H1 (cell line): Measurements from ENCODE around the gene RAB21. TPM values are rescaled to one million over a fixed set of nuclear protein-coding genes. Genes with fewer than 3 reads are reported as not detected.

Experiments
- CTCF ChIA-PET: fragments of 300-600 bp; sonication (Branson Sonifier 250); formaldehyde crosslinking; loops from one replicate; lab custom pipeline; 2021; ENCODE audit not compliant: partially characterized antibody; lab: Charles Lee
- POLR2A ChIA-PET: fragments of 300-600 bp; sonication (Branson Sonifier 250); formaldehyde crosslinking; loops from one replicate; lab custom pipeline; 2021; ENCODE audit warnings: inconsistent platforms; ENCODE audit not compliant: partially characterized antibody; lab: Charles Lee
- DNase-seq, 2 experiments: peaks; one replicate each; pipeline versions ENCODE4 v3.0.0 to v3.0.0-alpha.2; 2010 to 2022; ENCODE audit warnings: low spot score in 2 of 2, low read depth in 1 of 2, mixed read lengths in 1 of 2
- FAIRE-seq: peaks from 2 replicates; lab custom pipeline; 2011; peaks lifted over from hg19 to GRCh38; lab: Jason Lieb, UNC
- H2AFZ ChIP-seq: 2 replicates; pipeline ENCODE4 v1.8.1; 2012; ENCODE audit warnings: low read length, inconsistent platforms
- H2AK5ac ChIP-seq: 2 replicates; pipeline ENCODE4 v1.6.1; 2013; ENCODE audit warnings: low read depth, low read length
- H2BK120ac ChIP-seq: replicated peaks from 2 replicates; pipeline ENCODE3; 2013; ENCODE audit warnings: low read depth, low read length, inconsistent platforms
- H2BK12ac ChIP-seq: 2 replicates; pipeline ENCODE4 v1.6.1; 2013; ENCODE audit warnings: low read depth, low read length
- H2BK15ac ChIP-seq: 2 replicates; pipeline ENCODE4 v1.6.1; 2013; ENCODE audit warnings: low read length
- H2BK20ac ChIP-seq: 2 replicates; pipeline ENCODE4 v1.6.1; 2013; ENCODE audit warnings: low read length
- H2BK5ac ChIP-seq: 2 replicates; pipeline ENCODE4 v1.6.1; 2013; ENCODE audit warnings: low read depth, low read length
- H3K14ac ChIP-seq: 2 replicates; pipeline ENCODE4 v1.6.1; 2013; ENCODE audit warnings: inconsistent platforms; ENCODE audit not compliant: insufficient read length
- H3K18ac ChIP-seq: 2 replicates; pipeline ENCODE4 v1.6.1; 2013; ENCODE audit warnings: low read length; ENCODE audit errors: extremely low read depth
- H3K23ac ChIP-seq: 2 replicates; pipeline ENCODE4 v1.6.1; 2013; ENCODE audit warnings: inconsistent platforms; ENCODE audit not compliant: insufficient read length
- H3K23me2 ChIP-seq: 2 replicates; pipeline ENCODE4 v1.6.1; 2013; ENCODE audit warnings: low read depth, low read length
- H3K27ac ChIP-seq: 2 replicates; pipeline ENCODE4 v1.6.1; 2011; ENCODE audit warnings: low read depth, low read length, inconsistent platforms
- H3K27me3 ChIP-seq, 4 experiments: replicated peaks in 1 of 4; 1 replicate in 1 of 4; 2 replicates in 3 of 4; pipeline versions ENCODE4 v1.6.1 to v1.8.1; 2011 to 2013; ENCODE audit warnings: low read length in 3 of 4, mild to moderate bottlenecking in 3 of 4, inconsistent platforms in 2 of 4, mixed read lengths in 2 of 4, moderate library complexity in 1 of 4; ENCODE audit not compliant: control insufficient read depth in 3 of 4, insufficient read depth in 3 of 4; ENCODE audit errors: extremely low read depth in 1 of 4
- H3K36me3 ChIP-seq, 4 experiments: 2 replicates each; pipeline versions ENCODE4 v1.6.1 to v1.8.1; 2011 to 2013; ENCODE audit warnings: mild to moderate bottlenecking in 4 of 4, low read length in 3 of 4, moderate library complexity in 2 of 4, control low read depth in 1 of 4, inconsistent platforms in 1 of 4; ENCODE audit not compliant: insufficient read depth in 4 of 4, control insufficient read depth in 2 of 4
- H3K4ac ChIP-seq: replicated peaks from 2 replicates; pipeline ENCODE3; 2013; ENCODE audit warnings: low read length, low read depth, mixed read lengths, inconsistent platforms; ENCODE audit not compliant: insufficient read length
- H3K4me1 ChIP-seq, 4 experiments: replicated peaks in 1 of 4; 1 replicate in 1 of 4; 2 replicates in 3 of 4; pipeline versions ENCODE4 v1.6.1 to v1.8.1; 2011 to 2013; ENCODE audit warnings: low read length in 3 of 4, inconsistent platforms in 2 of 4, mixed read lengths in 1 of 4; ENCODE audit not compliant: insufficient read depth in 4 of 4, control insufficient read depth in 3 of 4
- H3K4me2 ChIP-seq, 2 experiments: 2 replicates each; pipeline versions ENCODE4 v1.6.1 to v1.8.1; 2011 to 2013; ENCODE audit warnings: low read depth in 2 of 2, low read length in 2 of 2, control low read depth in 1 of 2, inconsistent platforms in 1 of 2, mild to moderate bottlenecking in 1 of 2; ENCODE audit not compliant: insufficient read depth in 1 of 2
- H3K4me3 ChIP-seq, 4 experiments: fragments of 200-600, 300-600 bp in 1 of 4; sonication (generic), shearing (Covaris generic), sonication (Bioruptor Twin) in 1 of 4; 2 replicates each; pipeline versions ENCODE4 v1.5.1 to v1.8.1; 2011 to 2016; ENCODE audit warnings: low read length in 4 of 4, low read depth in 3 of 4, control low read depth in 2 of 4, inconsistent platforms in 2 of 4, mild to moderate bottlenecking in 2 of 4, mixed read lengths in 1 of 4, moderate library complexity in 1 of 4; ENCODE audit not compliant: insufficient read depth in 2 of 4; ENCODE audit errors: extremely low read depth in 1 of 4
- H3K56ac ChIP-seq: replicated peaks from 2 replicates; pipeline ENCODE3; 2013; ENCODE audit warnings: low read depth, mild to moderate bottlenecking, mixed read lengths, low read length, inconsistent platforms; ENCODE audit not compliant: insufficient read length
- H3K79me1 ChIP-seq: 2 replicates; pipeline ENCODE4 v1.6.1; 2013; ENCODE audit warnings: low read depth, low read length, control low read depth
- H3K79me2 ChIP-seq, 2 experiments: 2 replicates each; pipeline versions ENCODE4 v1.6.1 to v1.8.1; 2012 to 2013; ENCODE audit warnings: low read length in 2 of 2, mild to moderate bottlenecking in 2 of 2, inconsistent platforms in 1 of 2; ENCODE audit not compliant: insufficient read depth in 2 of 2, control insufficient read depth in 1 of 2
- H3K9ac ChIP-seq, 4 experiments: replicated peaks in 1 of 4; 1 replicate in 1 of 4; 2 replicates in 3 of 4; pipeline versions ENCODE4 v1.6.1 to v1.8.1; 2011 to 2013; ENCODE audit warnings: low read depth in 3 of 4, low read length in 3 of 4, control low read depth in 2 of 4, mild to moderate bottlenecking in 2 of 4, moderate library complexity in 2 of 4, inconsistent platforms in 1 of 4; ENCODE audit errors: extremely low read depth in 1 of 4
- H3K9me3 ChIP-seq, 2 experiments: 2 replicates each; pipeline versions ENCODE4 v1.6.1 to v1.8.1; 2012 to 2013; ENCODE audit warnings: mild to moderate bottlenecking in 2 of 2, moderate library complexity in 2 of 2, control low read depth in 1 of 2, inconsistent platforms in 1 of 2, low read depth in 1 of 2, low read length in 1 of 2, mixed read lengths in 1 of 2; ENCODE audit not compliant: insufficient read depth in 2 of 2
- H4K20me1 ChIP-seq, 2 experiments: replicated peaks in 1 of 2; 2 replicates each; pipeline versions ENCODE3 to v1.8.1; 2011 to 2013; ENCODE audit warnings: inconsistent platforms in 2 of 2, low read length in 2 of 2, mild to moderate bottlenecking in 1 of 2; ENCODE audit not compliant: insufficient read depth in 2 of 2, control insufficient read depth in 1 of 2
- H4K5ac ChIP-seq: 2 replicates; pipeline ENCODE4 v1.6.1; 2013; ENCODE audit warnings: low read length, low read depth, mixed read lengths, inconsistent platforms; ENCODE audit not compliant: insufficient read length
- H4K8ac ChIP-seq: 2 replicates; pipeline ENCODE4 v1.8.0; 2013; ENCODE audit warnings: mild to moderate bottlenecking, moderate library complexity, low read length, inconsistent platforms; ENCODE audit not compliant: insufficient read depth; ENCODE audit errors: extremely low read depth
- H4K91ac ChIP-seq: replicated peaks from 2 replicates; pipeline ENCODE3; 2013; ENCODE audit warnings: low read length, mixed read lengths, inconsistent platforms; ENCODE audit not compliant: insufficient read length
- ASH2L ChIP-seq: fragments of 200-600, 300-600 bp; sonication (generic); IDR thresholded peaks from one replicate; pipeline ENCODE4 v1.7.1; 2017; ENCODE audit warnings: low read length
- ATF3 ChIP-seq: IDR thresholded peaks from 2 replicates; pipeline ENCODE4 v1.6.1; 2011; ENCODE audit warnings: low read depth, mild to moderate bottlenecking, low read length; ENCODE audit not compliant: insufficient read depth
- MAX ChIP-seq: IDR thresholded peaks from 2 replicates; pipeline ENCODE4 v1.6.1; 2012; ENCODE audit warnings: inconsistent platforms
- NANOG ChIP-seq: IDR thresholded peaks from 2 replicates; pipeline ENCODE4 v1.6.1; 2011; ENCODE audit warnings: low read length, low read depth, mild to moderate bottlenecking, inconsistent platforms; ENCODE audit not compliant: insufficient read depth, poor library complexity, severe bottlenecking
- NRF1 ChIP-seq: IDR thresholded peaks from 2 replicates; pipeline ENCODE4 v1.6.1; 2011; ENCODE audit warnings: mild to moderate bottlenecking, low read depth, low read length, improper control_type of control experiment
- POU5F1 ChIP-seq: IDR thresholded peaks from 2 replicates; pipeline ENCODE4 v1.6.1; 2011; ENCODE audit warnings: low read depth, mild to moderate bottlenecking, low read length, moderate library complexity
- RBBP5 ChIP-seq: IDR thresholded peaks from 2 replicates; pipeline ENCODE4 v1.7.1; 2012; ENCODE audit warnings: low read depth, mild to moderate bottlenecking, inconsistent platforms, low read length, moderate library complexity, borderline replicate concordance
- SP4 ChIP-seq: IDR thresholded peaks from 2 replicates; pipeline ENCODE4 v1.6.1; 2012; ENCODE audit warnings: low read length, inconsistent platforms
- TCF12 ChIP-seq: IDR thresholded peaks from 2 replicates; pipeline ENCODE4 v1.6.1; 2011; ENCODE audit warnings: low read depth, mild to moderate bottlenecking, low read length
- TEAD4 ChIP-seq: IDR thresholded peaks from 2 replicates; pipeline ENCODE4 v1.6.1; 2012; ENCODE audit warnings: low read depth, low read length, inconsistent platforms, mixed read lengths
- WGBS, 2 experiments: shearing (Covaris generic) in 1 of 2; methylation state at CpG; one replicate each; pipeline versions ENCODE4 v1.1.6 to v1.1.7; 2013 to 2015; ENCODE audit warnings: low lambda C conversion rate in 2 of 2, mixed read lengths in 2 of 2, inconsistent platforms in 1 of 2, low coverage in 1 of 2, missing lambda C conversion rate in 1 of 2; ENCODE audit not compliant: insufficient replicate concordance in 2 of 2, insufficient coverage in 1 of 2, insufficient read length in 1 of 2; ENCODE audit errors: extremely low coverage in 1 of 2, missing lambda C conversion rate in 1 of 2; 5-methylcytosine and 5-hydroxymethylcytosine counted together
- polyA plus RNA-seq, 7 experiments: library from polyadenylated mRNA; depleted of rRNA in 3 of 7; stranded (reverse) in 5 of 7; unstranded in 2 of 7; fragments of >200 nt in 5 of 7; fragments of 200-250 nt in 2 of 7; gene quantifications; 1 replicate in 5 of 7; 2 replicates in 1 of 7; 4 replicates in 1 of 7; pipeline versions ENCODE4 v1.2.1 to v1.2.3, GENCODE V29; 2011 to 2013; ENCODE audit warnings: missing spikeins in 2 of 7, mixed read lengths in 2 of 7
- total RNA-seq: library from RNA; stranded (reverse); fragmentation: NEBNext Ultra II Directional; extraction: Animal tissue kit (Norgen Biotek cat#: 25700); gene quantifications from 2 replicates; pipeline ENCODE4 v1.2.1, GENCODE V29; 2021

Gene RAB21
- total and polyA plus RNA-seq, 2 of the 8 experiments (the other 6 are each of a cell fraction or from before 2014, with no cell fraction given) = 1.2 to 47.2 TPM

- CTCF ChIA-PET = interaction anchor here (0.7 to 0.9 kb wide), 2 partner anchors 9 to 36 kb away, joined by 3 read pairs; no protein-coding TSS in a partner anchor
- Histone ChIP-seq H3K36me3 (no peaks in the 10 kb centered on the region), H3K4ac (no peak overlapping the region), H3K56ac (no peak overlapping the region), H3K9me3 (no peaks in the 10 kb centered on the region), H3K23me2 (no peaks in the 10 kb centered on the region), H3K14ac (no peak overlapping the region), H3K27me3 (no peaks in the 10 kb centered on the region), H2BK120ac (no peak overlapping the region), H3K4me3 (no peak overlapping the region), H2BK5ac (no peak overlapping the region), H2AK5ac (no peak overlapping the region), H4K8ac (no peak overlapping the region), H3K27ac (no peak overlapping the region), H3K23ac (no peak overlapping the region), H2BK15ac (no peak overlapping the region), H3K18ac (no peak overlapping the region), H2BK12ac (no peak overlapping the region), H2AFZ (no peak overlapping the region), H4K20me1 (no peaks in the 10 kb centered on the region), H3K79me1 (no peaks in the 10 kb centered on the region), H4K5ac (no peak overlapping the region), H3K4me2 (no peak overlapping the region), H4K91ac (no peak overlapping the region), H2BK20ac (no peak overlapping the region), H3K79me2 (no peaks in the 10 kb centered on the region), H3K9ac (no peak overlapping the region), H3K4me1 (no peaks in the 10 kb centered on the region)
- POLR2A ChIA-PET = interaction anchor here (1.2 to 2.5 kb wide), 3 partner anchors 9 to 46 kb away, joined by 3 to 6 read pairs (median 6); partner anchors contain the start of gene RAB21
- FAIRE-seq = no peak
- TF ChIP-seq TCF12 (no peak), MAX (no peak), RBBP5 (no peak), TEAD4 (no peak), NRF1 (no peak), NANOG (no peak), SP4 (no peak), POU5F1 (no peak), ASH2L (no peak), ATF3 (no peak)
- no peak for DNase-seq
- WGBS, 2 experiments = 91% methylated on average over 1 of the region's 1 CpG; no CpG with 5 or more reads in 1 of the 2 experiments
Measured at GRCh38 chr12:71708658-71709057, 46.0 kb upstream of the RAB21 start.
